HTERT RPE-1 (cell line): ENCODE data around the gene CCDC34.
"Not testable (repeated sequence)": the region's sequence is repeated elsewhere in the genome, so short reads cannot be mapped to it uniquely, and the experiment has no call there.

Source experiments
- in situ Hi-C: fragments of 300-500 bp; cut with MboI; formaldehyde crosslinking; loops from 4 replicates; pipeline ENCODE4 v1.14.3; 2020; ENCODE audit warnings: low sequenced_read_pairs

Gene CCDC34

DNA sequence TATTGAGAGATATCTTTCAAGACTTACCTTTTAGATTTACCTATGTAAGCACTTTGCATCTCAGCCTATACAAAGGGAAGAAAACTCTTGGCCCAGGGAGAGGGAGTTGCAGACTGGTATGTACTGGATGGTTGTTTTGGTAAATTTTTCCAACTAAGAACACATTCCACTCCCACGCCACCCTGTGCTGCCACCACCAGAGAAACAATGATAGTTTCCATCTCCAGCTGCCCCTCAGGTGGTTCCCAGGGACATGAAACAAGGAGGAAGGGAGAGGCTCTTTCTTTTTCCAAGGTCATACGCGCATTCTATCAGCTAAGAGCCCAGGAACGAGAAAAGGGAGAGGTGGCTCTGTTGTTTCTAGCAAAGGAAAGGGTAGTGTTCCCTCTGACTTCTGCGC is 34.4 kb downstream of the CCDC34 start:
- in situ Hi-C loops: no loop called here

DNA sequence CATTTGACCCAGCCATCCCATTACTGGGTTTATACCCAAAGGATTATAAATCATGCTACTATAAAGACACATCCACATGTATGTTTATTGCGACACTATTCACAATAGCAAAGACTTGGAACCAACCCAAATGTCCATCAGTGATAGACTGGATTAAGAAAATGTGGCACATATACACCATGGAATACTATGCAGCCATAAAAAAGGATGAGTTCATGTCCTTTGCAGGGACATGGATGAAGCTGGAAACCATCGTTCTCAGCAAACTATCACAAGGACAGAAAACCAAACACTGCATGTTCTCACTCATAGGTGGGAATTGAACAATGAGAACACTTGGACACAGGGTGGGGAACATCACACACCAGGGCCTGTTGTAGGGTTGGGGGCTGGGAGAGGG is 36.0 kb downstream of the CCDC34 start:
- in situ Hi-C loops: not testable (repeated sequence)

DNA sequence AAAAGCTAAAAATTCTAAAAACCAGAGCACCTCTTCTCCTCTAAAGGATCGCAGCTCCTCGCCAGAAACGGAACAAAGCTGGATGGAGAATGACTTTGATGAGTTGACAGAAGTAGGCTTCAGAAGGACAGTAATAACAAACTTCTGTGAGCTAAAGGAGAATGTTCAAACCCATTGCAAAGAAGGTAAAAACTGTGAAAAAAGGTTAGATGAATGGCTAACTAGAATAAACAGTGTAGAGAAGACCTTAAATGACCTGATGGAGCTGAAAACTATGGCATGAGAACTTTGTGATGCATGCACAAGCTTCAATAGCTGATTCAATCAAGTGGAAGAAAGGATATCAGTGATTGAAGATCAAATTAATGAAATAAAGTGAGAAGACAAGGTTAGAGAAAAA is 40.8 kb downstream of the CCDC34 start:
- in situ Hi-C loops: not testable (repeated sequence)

DNA sequence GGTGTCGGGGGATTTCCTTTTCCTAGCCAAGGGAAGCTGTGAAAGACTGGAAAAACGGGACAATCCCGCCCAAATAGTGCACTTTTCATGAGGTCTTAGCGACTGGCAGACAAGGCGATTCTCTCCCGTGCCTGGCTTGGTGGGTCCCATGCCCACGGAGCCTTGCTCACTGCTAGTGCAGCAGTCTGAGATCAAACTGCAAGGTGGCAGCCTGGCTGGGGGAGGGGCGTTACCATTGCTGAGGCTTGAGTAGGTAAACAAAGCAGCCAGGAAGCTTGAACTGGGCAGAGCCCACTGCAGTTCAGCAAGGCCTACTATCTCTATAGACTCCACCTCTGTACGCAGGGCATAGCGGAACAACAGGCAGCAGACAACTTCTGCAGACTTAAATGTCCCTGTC is 41.7 kb downstream of the CCDC34 start:
- in situ Hi-C loops: not testable (repeated sequence)

DNA sequence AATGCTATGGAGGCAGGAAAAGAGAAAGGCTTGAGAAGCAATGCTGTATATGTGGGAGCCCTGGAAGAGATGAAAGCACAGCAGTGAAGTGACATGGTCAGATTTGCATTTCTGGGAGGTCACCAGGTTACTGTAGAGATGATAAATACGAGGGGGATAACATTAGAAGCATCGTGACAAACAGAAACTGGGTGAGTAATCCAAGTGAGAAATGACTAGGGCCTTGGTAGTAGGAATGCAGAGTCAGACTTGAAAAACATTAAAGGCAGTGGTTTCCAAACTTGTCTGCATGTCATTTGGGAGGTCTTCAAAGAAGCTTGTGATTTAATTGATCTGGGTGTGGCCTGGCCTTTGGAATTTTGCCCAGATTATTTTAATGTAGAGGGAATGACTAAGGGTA is 43.9 kb downstream of the CCDC34 start:
- in situ Hi-C loops: no loop called here

DNA sequence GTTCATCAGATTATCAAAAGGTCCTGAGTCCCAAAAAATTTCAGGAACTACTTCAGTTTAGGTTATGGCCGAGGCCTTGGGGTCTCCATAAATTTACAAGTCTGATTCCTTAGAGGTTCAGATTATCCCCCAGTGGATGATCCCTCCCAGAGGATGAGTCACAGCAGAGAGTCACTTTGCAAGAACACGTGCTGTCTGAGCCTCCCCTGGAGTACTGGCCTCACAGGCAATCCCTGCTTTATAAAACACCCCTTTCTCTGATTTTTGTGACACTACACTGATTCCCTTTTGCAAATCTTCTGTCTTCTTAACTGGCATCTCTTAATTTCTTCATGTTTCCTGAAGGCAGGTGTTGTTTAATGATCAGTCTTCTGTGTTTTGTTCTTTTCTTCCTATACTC is 45.3 kb downstream of the CCDC34 start:
- in situ Hi-C loops: no loop called here

DNA sequence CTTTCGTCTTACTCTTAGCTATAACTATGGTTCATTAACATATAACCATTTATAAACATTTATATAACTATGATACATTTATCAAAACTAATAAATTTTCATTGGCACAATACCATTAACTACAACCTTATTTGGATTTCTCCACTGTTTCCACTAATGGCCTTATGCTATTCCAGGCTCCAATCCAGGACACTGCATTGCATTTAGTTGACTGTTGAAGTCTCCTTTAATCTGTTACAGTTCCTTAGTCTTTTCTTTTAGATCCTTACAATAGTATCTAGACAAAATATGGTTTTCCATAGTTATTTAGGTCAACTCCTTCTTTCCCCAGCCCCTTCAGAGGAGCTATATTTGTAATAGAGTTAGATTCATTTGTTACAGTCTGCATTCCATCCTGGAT is 47.2 kb downstream of the CCDC34 start:
- in situ Hi-C loops: no loop called here

DNA sequence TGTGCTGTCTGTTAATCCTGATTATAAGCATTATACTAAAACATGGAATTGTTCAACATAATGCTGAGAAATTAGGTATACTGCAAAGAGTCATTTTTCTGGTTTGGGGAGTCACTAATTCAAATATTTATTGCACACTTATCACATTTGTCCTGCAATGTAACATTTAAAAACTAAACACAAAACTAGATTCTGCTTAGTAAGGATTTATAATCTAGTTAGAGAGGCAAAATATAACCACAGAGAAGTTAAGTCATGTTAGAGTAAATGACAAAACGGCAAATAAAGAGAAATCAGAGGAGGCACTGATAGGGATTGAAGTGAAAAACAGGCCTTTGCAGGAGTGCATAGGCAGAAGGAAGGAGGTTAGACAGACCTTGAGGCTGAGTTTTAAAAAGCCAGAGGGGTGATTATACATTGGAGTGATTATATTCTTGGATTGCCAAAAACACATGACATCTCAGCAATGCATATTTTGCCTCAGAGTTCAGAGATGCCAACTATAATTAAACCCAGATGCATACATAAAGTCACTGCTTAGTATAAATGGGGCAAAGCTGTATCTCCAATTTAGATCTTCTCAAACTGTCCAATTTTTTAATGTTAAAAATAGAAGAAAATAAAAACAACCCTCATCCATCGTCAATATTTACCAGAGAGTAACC is 49.7 kb downstream of the CCDC34 start:
- in situ Hi-C loops: no loop called here

DNA sequence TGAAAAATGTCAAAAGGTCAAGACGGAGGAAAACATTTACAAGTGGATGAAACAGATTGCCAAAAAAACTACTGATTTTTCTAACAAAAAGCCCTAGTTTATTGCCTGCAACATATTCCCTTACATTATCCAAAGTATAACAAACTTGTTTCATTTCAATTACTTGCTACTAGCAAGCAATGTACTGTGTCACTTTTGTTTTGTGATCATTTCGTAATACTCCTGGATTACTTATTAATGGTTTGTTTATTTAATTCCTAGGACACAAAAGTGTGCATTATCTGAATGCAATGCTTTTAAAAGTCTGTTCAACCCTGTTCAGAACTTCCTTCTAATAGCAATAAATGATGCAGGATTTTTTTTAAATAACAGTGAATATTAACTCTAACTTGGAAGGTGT is 50.9 kb downstream of the CCDC34 start:
- in situ Hi-C loops: no loop called here

DNA sequence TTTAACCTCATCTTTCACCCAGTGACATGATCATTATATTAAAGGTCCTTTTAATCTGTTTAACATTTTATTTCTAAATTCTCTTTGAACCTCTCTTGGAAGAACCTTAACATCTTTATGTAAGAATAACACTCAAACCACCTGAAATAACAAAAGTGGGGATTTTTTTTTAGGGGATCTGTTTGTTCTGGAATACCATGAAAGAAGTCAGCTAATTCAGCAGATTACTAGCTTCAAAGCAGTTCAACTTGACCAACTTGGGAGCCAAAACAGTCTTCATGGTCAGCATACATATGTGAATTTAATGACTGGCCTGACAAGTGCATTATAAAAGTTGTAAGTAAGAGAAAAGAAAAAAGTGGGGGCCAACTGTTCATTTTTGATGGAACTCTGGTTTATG is 52.3 kb downstream of the CCDC34 start:
- in situ Hi-C loops: no loop called here

DNA sequence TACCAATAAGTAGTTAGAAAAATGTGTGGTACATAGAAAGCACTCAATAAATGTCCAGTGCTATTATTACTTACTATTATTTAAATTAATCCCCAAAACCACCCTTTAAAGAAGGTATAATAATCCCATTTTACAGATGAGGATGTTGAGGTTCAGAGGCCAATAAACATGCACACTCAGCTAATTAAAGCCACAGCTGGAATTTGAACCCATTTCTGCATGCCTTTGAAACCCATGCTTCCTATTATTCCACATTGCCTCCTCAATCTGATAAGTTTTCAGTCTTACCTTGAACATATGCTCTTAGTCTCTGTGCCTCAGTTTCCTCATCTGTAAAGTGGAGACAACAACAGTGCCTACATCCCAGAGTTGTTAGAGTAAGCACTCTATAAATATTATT is 52.8 kb downstream of the CCDC34 start:
- in situ Hi-C loops: no loop called here

DNA sequence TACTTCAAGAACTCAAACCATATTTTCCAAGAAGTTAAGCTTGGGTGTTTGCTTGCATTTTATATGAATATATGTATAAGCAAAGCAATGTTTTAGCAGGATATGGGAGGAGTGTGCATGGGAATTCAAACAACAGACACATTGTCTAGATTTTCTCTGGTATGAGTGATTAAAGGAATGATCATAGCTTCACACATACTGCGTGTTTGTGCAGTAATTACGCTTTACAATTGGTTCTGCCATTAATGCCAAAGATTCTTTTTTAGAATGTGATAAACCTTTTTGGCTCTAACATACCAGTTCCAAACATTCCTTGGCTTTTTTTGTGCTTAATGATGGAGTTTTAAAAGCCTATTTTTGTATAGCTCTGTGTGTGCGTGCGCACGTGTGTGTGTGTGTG is 54.0 kb downstream of the CCDC34 start:
- in situ Hi-C loops: no loop called here

DNA sequence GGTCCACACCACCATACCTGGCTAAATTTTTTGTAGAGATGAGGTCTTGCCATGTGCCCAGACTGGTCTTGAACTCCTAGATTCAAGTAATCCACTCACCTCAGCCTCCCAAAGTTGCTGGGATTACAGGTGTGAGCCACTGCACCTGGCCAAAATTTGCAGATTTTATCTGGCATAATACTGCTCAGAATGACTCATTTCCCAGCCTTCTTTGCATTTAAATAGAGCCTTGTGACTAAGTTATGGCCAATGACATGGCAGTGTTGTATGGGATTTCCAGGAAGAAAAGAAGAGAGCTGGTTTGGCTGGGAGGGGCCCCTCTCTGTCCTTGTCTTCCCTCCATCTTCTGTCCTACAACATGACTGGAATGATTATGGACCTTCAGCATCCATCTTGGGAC is 55.8 kb downstream of the CCDC34 start:
- in situ Hi-C loops: no loop called here

DNA sequence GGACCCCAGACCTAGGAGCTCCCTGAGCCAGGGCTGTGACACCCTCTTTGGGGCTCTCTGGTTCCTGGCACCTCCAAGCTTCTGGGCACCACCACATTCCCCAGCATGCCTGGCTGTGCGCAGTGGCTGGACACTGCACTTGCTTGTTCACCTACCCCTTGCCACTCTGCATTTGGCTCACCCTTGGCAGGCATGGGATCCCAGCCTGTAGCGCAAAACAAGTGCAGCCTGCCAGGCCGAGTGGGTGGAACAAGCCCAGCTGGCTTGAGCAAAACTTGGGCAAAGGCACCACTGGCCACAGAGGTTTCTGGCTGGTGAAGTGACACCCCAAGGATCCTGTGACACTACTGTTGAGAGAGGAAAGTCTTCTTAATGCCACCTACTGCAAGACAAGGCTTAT is 57.3 kb downstream of the CCDC34 start:
- in situ Hi-C loops: no loop called here

DNA sequence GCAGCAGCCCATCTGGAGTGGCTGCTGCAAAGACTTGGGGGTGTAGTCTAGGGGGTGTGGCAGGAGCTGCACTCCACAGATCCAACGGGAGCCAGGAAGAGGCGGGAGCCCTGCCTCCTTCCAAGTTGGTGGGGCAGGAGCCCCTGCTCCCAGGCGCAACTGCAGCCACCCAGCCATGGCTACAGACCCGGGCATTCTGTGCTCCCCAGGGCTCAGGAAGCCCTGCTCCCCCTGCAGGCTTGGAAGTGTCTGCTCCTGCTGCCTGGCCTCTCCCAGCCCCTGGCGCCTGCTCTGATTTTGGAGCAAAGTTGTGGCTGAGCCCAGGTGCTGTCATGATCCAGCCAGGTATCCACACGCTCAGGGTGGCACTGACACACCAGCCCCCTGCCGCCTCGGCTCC is 58.5 kb downstream of the CCDC34 start:
- in situ Hi-C loops: no loop called here

DNA sequence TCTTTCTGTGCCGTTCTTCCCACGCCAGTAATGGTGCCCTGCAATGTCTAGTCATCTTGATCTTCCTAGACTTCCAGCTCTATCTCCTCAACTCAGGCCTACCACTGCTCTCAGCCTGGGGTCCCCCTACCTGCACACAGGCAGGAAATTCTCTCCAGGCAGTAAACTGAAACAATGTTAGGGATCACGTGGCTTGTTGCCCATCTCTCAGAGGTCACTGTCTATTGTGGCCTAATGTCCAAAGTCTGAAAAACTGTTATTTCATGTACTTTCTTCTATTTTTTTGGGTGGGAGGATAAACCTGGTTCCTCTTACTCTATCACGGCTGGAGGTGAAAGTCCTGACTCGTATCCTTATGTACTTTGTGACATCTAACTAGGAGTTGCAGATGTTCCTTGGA is 59.1 kb downstream of the CCDC34 start:
- in situ Hi-C loops: no loop called here

DNA sequence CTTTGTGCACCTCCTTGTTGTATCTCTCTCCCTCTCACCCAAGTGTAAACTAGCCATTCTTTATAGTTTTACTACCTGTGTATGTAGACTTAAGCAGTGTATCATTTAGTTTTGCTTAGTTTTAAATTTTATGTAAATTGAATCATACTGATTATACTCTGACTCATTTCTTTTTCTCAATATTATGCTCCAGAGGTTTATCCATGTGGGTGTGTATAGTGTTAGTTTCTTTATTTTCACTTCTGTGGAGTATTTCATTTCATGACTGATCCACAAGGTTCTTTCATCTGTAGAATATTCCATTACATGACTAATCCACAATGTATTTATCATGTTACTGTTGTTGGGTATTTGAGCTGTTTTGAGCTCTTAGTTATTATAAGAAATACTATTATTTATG is 62.0 kb downstream of the CCDC34 start:
- in situ Hi-C loops: no loop called here

DNA sequence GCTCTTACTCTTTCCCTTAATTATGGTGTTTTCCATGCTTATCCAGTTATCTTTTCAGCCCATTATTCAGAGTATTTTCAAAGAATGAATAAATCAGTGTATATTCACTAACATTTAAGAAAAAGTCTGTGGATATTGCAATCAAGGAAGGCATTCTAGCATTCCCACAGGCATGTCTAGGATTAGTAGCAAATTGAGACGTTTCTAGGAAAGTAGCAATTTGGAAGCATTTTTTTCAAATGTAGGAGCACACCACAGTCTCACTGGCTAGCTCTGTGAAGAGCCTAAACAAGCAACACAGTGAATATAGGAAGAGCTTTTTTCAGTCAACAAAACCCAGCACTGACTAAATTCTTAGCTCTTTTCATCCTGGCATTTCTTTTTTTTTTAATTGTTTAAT is 65.4 kb downstream of the CCDC34 start:
- in situ Hi-C loops: no loop called here

DNA sequence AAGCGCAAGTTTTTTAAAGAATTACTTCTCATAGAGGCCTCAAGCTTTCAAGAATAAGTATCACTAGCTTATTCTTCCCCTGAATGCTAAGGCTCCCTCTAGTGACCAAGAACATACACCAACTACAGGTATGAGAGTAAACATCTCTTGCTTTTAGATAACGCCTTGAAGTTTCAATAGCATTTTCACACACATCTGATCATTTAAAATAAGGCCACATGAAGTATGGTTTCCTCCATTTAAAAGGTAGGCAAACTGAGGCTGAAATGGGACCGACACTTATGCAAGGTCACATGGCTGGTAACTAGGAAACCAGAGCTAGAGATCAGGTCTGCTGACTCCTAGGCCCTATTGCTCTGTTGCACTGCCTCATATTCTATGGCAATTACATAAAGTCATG is 66.5 kb downstream of the CCDC34 start:
- in situ Hi-C loops: no loop called here

DNA sequence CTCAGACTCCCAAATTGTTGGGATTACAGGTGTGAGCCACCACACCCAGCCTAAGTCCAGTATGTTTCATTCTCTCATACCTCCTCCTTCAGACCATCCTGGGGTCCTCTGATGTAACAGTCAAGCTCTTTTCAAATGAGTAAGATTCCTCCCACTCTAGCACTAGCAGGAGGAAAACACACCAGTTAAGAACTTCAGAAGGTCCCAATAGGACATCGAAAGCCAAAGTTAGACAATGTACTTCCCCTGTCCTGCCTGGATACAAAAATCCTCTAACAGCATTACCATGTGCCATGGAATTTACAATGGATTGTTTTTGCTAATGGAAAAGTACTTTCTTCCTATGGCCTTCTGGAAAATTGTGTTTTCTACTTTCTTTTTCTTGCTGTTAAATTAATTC is 67.1 kb downstream of the CCDC34 start:
- in situ Hi-C loops: no loop called here

DNA sequence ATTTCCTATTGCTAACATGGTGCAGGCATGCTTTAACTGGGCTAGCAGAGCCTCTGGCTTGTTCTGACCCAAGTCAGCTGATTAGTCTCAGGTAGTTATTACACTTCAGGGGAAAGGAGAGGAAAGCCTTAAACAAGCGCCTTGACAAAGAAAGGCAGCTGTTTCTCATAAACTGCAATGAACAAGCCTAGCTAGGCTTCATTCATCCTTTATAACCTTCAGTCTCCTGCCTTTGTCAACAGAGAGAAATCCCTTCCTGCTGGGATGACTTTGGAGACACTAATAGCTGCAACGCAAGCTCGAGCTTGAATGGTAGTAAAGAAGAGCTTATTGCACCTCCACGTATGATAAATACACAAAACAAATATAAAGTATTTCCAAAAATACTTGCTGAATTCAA is 68.4 kb downstream of the CCDC34 start:
- in situ Hi-C loops: no loop called here

DNA sequence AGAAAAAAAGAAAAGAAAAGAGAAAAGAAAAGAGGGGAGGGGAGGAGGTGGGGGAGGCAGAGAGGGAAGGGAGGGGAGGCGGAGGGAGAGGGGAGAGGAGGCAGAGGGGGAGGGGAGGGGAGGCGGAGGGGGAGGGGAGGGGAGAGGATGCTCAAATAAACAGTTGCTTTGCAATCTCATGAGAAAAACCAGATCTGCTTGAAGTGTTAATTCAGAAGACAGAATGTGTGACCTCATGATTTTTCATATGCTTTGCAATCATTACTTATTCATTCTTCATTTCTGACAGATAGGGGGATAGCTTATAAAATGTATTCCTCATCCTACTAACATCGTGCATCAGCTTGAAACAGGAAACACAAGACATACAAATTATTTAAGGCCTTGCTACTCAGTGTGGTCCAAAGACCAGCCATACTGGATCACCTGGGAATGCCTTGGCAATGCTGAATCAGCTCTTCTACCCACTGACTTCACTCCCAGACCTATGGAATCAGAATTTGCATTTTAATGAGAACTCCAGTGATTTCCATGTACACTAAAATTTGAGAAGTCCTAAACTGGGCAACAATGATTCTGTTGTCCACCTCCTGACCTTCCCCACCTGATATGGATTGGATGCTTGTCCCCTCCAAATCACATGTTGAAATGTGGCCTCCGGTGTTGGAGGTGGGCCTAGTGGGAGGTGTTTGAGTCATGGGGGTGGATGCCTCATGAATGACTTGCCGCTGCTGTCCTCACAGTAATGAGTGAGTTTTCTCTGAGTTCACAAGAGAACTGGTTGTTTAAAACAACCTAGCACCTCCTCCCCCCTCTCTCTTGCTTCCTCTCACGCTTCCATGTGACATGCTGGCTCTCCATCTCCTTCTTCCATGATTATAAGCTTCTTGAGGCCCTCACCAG is 69.2 kb downstream of the CCDC34 start:
- in situ Hi-C loops: no loop called here

DNA sequence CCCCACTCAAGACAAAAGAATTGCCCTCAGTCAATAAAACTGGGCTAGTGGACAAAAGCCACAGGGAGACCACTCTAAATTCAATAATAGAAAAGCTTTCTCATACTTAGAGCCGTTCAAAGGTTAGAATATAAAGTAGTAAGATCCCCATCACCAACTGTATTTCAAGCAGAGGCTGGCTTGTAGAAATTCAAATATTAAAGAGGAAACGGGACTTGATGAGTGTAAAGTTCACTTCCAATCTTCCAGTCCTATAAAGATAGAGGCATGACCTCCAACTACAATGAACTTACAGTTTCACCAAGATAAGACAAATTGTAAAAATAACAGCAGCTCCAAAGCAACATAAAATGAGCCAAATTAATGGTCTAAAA is 70.4 kb downstream of the CCDC34 start:
- in situ Hi-C loops: no loop called here
